22Rv1 (cell line): Measurements from ENCODE around the gene MAST4.

Experiments used
- ZFX ChIP-seq: fragments of 450-650 bp; IDR thresholded peaks from 2 replicates; pipeline ENCODE4 v1.6.1; 2017; ENCODE audit warnings: antibody characterized with exemption, borderline replicate concordance
- TF ChIP-seq, protein P1 (sequence below): fragments of 450-650 bp; IDR thresholded peaks from 2 replicates; pipeline ENCODE4 v1.5.1; 2017; ENCODE audit warnings: mild to moderate bottlenecking

- TF ChIP-seq, protein P1, sequence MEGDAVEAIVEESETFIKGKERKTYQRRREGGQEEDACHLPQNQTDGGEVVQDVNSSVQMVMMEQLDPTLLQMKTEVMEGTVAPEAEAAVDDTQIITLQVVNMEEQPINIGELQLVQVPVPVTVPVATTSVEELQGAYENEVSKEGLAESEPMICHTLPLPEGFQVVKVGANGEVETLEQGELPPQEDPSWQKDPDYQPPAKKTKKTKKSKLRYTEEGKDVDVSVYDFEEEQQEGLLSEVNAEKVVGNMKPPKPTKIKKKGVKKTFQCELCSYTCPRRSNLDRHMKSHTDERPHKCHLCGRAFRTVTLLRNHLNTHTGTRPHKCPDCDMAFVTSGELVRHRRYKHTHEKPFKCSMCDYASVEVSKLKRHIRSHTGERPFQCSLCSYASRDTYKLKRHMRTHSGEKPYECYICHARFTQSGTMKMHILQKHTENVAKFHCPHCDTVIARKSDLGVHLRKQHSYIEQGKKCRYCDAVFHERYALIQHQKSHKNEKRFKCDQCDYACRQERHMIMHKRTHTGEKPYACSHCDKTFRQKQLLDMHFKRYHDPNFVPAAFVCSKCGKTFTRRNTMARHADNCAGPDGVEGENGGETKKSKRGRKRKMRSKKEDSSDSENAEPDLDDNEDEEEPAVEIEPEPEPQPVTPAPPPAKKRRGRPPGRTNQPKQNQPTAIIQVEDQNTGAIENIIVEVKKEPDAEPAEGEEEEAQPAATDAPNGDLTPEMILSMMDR, result no peak
- no peak for TF ChIP-seq ZFX
Measured at GRCh38 chr5:66738136-66738535, 141.9 kb downstream of the MAST4 start.
